HG03039 (cell line): ENCODE measurements around the gene RPTOR.
"Not testable (repeated sequence)": the region's sequence is repeated elsewhere in the genome, so short reads cannot be mapped to it uniquely, and the experiment has no call there.

ENCODE experiments used
- ATAC-seq: cut with Tn5 transposase; IDR thresholded peaks from one replicate; pipeline ENCODE4 v1.9.1; 2021; ENCODE audit warnings: mild to moderate bottlenecking, moderate library complexity; ENCODE audit not compliant: unreplicated experiment

The RPTOR gene

DNA sequence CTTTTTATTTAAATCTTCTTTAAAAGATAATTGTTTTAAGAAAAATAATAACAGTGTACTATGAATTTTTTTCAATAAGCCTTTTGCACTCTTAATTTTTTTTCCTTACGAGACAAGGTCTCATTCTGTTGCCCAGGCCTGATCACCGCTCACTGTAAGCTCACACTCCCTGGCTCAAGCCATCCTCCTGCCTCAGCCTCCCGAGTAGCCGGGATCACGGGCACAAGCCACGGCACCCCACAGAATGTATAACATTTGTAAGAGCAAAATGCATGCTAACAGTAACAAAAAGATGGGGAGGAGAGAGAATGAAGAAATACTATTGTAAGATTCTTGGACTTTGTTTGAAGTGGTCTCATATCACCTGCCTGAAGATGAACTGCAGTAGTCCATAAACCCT lies 320.1 kb downstream of the RPTOR start:
- no peak for ATAC-seq

- ATAC-seq: no peak
Observed at GRCh38 chr17:80866050-80866793, 321.6 kb downstream of the RPTOR start.

DNA sequence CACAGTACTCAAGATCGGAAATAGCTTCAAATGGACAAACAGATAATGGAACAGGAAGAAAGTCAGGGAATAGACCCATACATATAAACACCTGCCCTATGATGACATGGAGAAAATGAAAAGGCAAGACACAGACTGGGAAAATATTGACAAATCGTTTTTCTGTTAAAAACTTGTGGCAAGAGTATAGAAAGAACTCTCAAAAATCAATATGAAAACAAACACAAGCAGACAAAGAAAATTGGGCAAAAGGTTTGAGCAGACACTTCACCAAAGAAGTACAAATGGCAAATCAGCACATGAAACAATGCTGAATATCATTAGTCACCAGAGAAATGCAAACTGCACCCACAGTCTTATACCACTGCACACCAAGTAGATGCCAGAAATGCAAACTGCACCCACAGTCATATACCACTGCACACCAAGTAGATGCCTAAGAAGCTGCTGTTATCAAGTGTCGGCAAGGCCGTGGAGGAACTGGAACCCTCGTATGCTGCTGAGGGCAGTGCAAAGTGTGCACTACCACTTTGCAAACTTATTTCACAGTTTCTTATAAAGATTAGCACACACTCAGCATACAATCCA lies 323.5 kb downstream of the RPTOR start:
- ATAC-seq: no peak

DNA sequence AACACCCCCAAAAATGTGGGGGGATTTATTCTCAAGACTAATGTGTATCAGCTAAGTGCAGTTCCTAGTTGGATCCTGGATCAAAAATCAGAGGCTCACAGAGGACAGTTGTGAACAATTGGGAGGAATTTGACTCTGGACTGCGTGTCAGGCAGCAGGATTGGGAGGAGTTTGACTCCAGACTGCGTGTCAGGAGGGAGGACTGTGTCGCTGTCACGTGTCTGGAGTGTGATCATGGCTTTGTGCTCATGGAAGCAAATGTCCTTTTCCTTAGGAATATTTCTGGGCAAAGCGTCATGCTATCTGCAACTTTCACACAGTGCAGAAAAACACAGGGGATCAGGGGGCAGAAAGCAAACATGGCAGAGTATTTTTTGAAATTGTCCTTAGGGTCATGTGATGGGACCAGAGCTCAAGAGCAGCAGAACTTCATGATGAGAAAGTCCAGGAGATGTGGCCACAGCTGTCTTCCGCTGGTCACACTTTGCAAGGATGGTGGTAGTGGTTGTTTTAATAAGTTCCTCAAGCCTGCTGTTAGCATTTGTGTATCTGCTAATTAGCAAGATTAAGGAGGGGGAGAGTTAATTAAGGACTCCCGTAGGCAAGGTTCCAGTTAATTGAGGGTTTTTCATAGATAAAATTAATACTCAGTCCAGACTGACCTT lies 325.0 kb downstream of the RPTOR start:
- no peak for ATAC-seq

DNA sequence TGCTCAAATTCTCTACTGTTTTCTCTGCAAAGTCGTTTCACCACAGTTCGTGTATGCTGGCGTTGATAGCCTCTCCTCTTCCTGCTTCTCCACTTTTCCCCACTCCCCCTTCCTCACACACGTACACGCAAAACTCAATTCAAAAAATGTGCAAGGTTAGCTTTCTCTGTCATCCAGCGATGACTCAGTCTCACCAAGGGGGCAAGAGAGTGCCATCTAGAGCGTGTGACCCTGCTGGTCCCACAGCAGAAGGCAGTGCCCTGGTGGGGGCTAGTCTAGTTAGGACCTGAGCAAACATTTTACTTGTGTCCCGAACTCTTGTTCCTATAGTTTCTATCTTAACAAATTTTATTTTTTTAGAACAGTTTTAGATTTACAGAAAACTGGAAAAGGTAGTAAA lies 325.8 kb downstream of the RPTOR start:
- ATAC-seq: no peak

DNA sequence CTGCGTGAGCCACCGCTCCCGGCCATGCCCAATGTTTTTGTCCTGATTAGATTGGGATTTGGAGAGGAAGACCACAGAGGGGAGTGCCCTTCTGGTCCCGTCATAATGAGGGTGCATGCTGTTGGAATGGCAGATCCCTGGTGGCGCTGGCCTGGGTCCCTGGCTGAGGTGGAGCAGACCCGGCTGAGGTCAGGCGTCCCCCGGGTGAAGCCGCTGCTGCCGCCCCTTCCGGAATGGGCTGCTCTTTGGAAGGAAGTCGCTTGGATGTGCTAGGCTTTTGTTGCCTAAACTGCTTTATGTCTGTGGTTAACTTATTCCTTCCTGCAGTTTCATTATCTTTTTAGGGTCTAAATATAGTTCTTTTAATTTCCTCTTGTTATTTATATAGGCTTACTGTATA lies 326.7 kb downstream of the RPTOR start:
- ATAC-seq: no peak

DNA sequence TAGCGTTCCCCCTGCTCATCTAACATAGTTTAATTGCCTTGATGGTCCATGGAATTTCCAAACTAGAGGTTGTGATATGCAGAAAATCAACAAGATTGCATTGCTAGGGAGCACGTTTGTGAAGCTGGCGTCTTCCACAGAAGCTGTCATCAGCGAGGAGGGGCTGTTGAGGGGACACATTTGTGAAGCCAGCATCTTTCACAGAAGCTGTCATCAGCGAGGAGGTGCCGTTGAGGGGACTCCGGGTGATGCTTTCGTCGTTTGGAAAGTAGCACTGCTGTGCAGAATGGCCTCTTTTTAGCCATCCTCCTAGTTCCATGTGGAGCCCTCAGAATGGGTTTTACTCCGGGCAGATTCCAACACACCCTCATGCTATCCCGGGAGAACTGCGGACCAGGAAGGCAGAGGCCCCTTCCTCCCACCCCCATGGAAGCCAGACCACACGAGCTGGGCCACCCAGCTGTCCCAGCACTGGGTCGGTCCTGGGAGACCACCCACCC lies 327.4 kb downstream of the RPTOR start:
- ATAC-seq: no peak

GRCh38 chr17:80872501-80873306 lies 328.1 kb downstream of the RPTOR start:
- no peak for ATAC-seq

- no peak for ATAC-seq
Observed at GRCh38 chr17:80873307-80873951, 328.8 kb downstream of the RPTOR start.

DNA sequence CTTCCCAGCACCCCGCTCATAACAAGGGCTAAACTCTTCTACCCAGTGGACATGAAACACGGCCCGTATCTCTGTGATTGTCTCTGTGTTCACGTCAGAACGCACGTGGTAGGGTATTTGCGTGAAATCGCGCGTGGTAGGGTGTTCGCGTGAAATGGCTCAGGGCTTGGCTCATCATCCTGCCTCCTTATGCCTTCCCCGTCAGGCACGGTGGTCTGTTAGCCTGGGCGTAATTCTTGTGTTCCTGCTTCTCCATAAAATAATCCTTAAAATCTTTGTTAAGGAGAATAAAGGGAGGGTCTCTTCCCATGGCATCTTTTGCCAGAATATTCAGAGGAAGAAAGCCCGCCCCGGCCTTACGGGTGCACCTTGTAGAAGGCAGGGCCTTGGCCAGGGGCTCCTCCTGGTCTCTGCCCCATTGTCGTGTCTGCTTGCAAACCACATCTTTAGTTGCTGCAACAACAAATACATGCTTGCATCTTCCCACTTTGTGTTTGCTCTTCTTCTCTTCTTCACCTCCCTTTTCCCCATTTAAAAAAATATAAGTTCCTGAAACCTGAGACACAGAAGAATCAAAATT lies 330.3 kb downstream of the RPTOR start:
- ATAC-seq: no peak

DNA sequence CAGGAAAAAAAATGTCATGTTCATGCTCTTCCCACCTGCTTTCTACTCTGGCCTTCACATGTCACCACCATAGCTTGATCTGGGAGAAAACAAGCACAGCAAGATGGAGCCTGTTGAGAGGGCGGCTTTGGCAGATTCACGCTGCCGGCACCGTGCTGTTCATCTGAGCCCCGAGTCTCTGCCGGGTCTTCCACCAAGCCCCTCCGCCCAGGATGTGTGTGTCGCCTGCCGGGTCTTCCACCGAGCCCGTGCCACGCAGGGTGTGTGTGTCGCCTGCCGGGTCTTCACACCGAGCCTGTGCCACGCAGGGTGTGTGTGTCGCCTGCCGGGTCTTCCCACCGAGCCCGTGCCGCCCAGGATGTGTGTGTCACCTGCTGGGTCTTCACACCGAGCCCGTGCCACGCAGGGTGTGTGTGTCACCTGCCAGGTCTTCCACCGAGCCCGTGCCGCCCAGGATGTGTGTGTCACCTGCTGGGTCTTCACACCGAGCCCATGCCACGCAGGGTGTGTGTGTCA lies 330.9 kb downstream of the RPTOR start:
- not testable (repeated sequence) for ATAC-seq

- not testable (repeated sequence) for ATAC-seq
Observed at GRCh38 chr17:80876456-80876949, 331.9 kb downstream of the RPTOR start.

DNA sequence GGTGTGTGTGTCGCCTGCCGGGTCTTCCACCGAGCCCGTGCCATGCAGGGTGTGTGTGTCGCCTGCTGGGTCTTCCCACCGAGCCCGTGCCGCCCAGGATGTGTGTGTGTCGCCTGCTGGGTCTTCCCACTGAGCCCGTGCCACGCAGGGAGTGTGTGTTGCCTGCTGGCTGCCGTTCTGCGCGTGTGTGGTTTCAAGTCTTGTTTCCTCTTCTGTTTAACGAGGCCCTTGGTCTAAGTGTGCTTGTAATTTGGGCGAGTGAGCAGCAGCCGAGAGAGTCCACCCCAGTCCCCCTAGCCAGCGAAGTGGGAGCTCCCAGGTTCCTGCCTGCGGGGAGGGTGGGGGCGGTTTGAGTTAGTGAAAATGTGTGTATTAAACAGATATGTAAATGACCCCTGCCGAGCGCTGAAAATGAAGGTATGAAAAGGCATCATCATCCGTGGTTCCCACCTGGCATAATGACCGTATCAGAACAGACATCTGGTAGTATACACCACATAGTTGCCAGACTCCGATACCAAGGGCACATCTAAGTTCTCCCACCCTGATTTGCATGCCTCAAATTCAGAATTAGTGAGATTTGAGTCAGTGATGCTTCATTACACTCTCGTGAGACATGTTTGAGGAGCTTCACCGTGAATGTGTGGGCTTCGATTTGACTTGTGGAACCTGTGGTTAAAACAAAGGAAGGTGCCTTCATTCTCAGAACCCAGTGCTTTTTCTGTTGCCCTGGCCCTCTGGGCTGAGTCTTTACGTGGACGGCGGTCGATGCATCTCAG lies 332.5 kb downstream of the RPTOR start:
- ATAC-seq: peak; percentile 67

GRCh38 chr17:80877729-80878303 lies 333.2 kb downstream of the RPTOR start:
- ATAC-seq: no peak

DNA sequence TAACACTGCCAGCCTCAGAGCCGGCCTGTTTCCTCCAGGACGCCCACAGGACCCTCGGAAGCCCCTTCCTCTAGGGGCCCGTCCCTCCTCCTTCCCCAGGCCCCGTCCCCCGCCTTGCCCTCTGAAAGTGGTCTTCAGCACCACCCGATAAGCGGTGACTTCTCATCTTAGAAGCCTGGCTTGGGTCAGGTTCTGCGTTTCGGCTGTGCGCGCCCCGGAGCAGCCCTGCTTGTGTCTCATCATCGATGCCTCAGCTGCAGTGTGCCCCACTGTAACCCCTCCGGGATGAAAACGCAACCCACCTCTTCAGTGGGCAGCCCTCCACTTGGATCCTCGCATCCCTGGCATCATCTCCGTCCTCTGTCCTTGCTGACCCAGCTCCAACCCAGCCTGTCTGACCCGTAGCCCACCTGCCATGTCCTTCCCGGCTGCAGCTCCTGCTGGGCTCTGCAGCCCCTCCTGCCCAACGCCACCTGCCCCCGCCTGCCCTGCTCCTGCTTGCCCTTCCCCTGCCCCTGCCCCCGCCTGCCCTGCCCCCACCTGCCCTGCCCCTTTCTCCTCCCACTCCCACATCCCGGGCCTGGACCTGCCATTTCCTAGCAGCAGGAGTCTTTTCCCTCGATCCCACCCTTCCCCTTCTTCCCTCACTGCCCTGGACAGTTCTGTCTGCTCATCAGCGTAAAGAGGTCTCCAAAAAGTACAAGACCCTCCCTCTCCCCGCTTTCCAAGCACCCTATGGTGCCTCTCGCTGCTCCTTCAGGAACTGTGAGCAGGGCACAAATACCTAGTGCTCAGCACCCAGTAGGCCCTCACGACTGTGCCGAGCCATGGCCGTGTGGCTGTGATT lies 334.5 kb downstream of the RPTOR start:
- no peak for ATAC-seq

GRCh38 chr17:80879723-80880647 lies 335.3 kb downstream of the RPTOR start:
- ATAC-seq: no peak

DNA sequence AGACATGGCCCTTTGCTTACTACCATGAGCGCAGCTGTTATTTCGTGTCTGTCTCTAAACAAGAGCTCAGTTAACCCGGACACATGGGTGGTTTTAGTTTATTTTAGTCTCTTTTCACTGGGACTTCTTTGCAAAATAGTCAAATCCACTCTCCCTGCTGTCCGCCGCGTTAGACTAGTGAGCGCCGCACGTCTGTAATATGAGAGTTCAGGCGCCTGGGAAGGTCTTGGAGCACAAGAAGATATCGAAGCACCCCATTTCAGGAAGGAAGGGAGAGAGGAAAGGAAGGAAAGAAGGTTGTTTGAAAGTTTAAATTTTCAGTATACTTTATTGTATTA lies 336.0 kb downstream of the RPTOR start:
- ATAC-seq: no peak
